NCI-H2171 (cell line): Measurements from ENCODE around the gene GNA14.
"Not testable (repeated sequence)": the region's sequence is repeated elsewhere in the genome, so short reads cannot be mapped to it uniquely, and the experiment has no call there.

Source experiments
- DNase-seq: peaks from one replicate; lab custom pipeline; 2025; lab: John Stamatoyannopoulos, UW

The GNA14 gene

DNA sequence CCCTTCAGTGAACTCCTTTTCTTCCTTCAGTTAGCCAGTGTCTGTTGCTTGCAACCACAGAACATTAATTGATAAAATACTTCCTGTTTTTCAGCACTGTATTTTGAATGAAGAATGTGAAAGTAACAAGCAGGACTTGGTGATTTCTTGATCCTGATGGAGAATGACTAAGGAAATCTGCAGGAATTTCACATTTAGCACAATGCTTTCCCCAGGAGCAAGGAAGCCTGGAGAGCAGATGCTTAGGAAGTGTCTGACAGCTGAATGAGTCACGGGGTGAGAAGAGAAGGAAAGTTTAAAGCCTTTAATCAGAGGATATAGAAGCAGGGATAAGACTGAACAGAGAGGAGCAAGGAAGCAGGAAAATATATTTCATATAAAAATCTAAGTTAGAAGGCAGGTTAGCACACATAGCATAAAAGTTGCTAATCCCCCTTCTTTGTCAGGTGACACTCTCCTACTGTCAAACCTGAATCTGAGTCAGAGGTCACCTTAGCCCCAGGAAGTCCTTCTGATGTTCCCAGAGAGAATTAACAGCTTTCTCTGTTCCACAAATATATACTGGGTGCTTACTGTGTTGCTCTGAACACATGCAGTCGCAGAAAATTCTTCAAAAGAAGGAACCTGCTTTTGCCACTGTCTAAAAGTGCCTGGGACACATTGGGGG is 59.7 kb downstream of the GNA14 start:
- DNase-seq, result no peak

DNA sequence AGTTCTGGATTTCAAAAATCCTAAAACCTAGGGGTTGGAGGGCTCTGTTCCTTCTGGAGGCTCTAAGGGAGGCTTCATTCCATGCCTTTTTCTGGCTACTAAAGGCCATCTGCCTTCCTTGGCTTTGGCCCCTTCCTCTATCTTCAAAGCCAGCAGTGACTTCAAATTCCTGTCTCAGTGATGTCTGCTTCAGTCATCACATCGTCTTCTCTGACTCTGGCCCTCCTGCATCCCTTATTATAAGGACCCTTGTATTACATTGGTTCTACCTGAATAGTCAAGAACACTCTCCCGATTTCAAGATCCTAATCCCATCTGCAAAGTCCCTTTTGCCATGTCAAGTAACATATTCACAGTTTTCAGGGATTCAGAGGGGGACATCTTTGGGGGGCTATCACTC is 60.3 kb downstream of the GNA14 start:
- DNase-seq, result no peak

DNA sequence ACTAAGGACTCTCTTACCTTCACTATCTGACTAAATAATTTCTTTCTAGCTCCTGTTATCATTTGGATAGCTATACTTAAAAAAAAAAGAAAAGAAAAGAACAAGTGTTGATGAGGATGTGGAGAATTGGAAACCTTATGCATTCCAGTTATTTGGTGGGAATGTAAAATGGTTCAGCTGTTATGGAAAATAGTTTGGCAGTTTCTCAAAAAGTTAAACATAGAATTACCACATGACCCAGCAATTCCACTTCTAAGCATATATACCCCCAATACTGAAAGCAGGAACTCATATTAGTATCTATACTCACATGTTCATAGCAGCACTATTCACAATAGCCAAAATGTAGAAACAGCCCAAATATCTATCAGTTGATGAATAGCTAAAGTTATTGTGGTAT is 61.1 kb downstream of the GNA14 start:
- DNase-seq, result no peak

DNA sequence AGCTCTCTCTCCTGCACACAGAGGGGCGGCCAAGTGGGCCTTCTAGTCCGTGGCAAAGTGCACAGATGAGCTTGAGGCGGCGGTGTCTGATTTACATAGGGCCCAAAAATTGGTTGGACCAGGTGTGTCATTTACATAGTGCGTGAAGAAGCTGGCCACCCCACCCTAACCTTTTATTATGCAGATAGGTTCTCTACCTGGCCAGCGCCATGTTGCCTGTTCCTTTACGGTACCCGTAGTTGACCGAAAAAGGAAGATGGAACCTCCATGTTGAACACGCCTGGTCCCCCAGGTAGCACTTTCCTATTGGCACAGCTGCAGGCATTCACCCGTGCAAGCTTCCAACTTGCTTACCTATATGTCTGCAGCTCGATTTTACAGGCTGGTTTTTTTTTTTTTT is 61.5 kb downstream of the GNA14 start:
- DNase-seq, result no peak

DNA sequence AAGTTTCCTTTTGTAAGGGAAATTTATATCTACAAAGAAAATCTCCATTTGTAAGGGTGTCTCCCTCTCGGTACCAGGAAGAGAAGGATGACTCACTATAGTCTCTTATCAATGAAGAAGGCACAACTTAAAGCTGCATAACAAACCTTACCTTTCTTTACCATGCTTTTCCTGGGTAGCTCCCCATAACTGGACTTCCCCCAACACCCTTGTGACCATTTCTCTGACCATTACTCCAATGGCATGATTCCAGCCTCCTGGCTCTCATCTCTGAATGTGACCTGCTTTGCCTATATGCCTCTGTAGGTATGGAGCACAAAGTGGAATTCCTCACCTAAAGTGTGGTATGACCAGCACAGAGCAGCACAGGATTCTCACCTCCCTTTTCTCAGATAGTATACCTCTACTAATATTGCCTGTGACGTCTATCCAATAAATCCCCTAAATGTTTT is 62.8 kb downstream of the GNA14 start:
- DNase-seq, result no peak

DNA sequence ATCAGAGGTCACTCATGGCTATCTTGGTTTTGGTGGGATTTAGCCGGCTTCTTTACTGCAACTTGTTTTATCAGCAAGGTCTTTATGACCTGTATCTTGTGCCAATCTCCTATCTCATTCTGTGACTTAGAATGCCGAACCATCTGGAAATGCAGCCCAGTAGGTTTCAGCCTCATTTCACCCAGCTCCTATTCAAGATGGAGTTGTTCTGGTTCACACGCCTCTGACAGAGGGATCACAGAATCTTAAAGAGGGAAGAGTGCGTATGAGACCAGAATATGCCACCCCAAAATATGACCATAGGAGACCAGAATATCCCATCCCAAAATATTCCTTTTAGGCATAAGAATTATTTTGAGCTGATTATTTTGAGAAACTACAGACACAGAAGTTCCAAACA is 63.2 kb downstream of the GNA14 start:
- not testable (repeated sequence) for DNase-seq

DNA sequence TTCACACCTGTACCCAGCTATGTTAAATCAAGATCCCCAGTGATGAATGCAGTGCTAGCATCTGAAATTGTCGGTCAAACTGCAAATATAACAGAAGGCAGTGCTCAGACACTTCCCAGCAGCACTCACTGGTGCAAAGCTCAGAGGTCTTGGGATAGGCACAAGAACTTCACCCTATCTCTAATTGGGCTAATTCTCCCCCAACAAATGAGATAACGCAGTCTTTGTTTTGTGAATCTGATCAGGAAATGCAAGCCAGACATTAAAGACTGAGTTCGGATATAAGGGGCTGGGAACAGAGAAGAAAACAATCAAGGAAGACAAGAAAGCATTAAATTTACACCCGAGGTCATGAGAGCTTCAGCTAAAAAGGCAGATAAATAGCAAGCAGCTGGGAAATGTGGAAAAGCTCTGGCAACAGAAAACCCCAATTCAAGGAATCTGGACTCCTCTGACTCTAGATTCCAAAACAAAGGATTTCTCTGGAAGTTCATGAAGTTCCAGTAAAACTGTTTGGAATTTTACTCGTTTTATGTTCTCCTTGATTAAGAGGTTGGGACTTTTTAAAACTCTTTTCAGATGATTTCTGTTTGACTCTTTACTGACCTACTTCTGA is 65.1 kb downstream of the GNA14 start:
- DNase-seq, result no peak

DNA sequence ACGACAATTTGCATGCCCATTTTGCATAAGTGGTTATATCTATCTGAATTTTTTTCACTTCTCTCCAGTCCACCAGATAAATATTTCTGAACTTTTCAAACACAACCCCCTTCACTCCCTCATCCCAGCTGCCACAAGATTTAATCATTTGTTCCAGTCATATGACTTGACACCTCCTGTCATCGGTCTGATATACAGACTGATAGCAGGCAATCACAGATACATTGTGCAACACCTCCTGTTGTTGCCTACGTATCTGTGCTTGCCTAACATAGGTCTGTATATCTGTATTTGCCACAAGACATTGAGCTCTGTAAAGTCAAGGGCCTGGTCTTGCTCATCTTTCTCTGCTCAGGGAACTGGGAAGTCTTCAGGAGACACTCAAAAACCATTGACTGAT is 65.6 kb downstream of the GNA14 start:
- no peak for DNase-seq

DNA sequence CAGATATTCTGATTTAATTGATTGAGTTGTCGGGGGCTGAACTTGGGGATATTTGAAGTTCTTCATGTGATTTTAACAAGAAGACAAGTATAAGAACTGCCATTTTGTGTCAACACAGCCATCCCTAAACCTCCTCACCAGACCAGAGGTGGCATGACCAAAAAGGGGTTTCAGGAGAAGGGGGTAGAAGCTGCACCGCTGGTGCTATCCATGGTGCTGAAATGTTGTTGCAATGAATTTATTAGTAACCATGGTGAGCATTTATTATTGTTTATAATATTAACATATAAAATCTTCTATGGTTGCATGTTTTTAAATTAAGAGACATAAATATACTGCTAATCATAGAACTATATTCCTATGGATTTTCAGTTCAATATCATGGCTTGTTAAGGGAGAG is 72.3 kb downstream of the GNA14 start:
- no peak for DNase-seq

DNA sequence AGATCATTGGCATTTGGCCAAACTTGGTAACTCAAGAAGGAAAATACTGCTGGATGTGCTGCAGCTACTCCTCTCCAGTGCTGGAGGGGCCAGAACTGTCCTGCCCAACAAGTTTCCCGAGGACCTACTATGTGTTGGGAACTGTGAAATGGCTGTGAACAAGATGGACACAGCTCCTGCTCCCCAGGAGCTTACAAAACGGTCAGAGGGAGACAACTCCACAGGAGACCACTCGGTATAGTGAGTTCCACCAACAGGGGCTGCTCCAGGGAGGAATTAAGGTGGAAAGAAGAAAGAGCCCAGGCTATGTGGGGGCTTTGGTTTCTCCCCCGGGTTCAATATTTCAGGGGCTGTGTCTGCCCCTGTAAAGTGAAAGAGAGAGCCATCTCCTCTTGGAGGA is 78.8 kb downstream of the GNA14 start:
- no peak for DNase-seq

DNA sequence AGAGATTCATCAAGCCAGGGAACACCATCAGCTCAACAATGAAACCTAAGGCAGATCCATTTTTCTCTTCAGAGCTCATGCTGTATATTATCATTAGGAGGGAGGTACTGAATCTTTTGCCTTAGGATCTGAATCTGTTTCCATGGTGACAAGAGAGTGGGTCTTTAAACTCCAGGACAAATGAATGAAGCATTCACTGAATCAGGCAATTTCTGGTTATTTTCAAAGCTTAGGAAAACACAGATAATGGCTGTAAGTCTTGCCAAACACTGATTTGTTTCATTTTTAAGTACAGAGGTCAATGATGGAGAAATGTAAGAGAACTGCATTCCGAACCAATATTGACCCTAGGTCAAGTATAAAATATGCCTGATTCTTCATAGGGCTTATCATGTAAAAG is 84.9 kb downstream of the GNA14 start:
- no peak for DNase-seq

DNA sequence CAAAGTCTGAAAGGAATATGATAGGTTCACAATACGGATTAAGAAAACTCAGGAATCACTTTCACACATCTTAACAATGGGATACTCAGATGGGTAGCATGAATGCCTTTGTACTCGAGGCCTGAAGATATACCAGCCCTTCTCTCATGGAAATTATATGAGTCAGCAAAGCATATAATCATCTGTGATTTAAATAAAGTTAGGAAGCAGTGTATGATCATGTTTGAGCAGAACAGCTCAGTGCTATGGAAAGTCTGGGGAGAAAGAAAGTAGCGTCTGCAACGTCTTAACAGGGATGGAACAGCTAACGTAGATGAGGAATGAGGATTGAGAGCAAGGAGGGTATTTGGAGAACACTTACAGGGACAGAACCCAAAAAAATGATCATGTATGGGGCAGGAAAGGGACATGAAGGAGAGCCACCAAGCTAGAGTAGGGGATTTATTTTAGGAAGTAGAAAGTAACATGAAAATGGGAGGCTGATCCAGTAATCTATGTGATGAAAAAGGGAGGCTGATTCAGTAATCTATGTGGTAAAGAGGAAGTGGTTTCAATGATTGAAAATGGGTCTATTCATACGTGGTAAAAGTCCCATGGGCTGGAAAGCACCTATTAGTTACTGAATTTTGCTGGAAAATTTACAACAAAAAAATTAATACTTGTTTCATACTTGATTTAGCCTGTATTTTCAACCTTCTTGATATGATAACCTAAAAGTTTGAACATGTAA is 85.9 kb downstream of the GNA14 start:
- DNase-seq, result no peak

DNA sequence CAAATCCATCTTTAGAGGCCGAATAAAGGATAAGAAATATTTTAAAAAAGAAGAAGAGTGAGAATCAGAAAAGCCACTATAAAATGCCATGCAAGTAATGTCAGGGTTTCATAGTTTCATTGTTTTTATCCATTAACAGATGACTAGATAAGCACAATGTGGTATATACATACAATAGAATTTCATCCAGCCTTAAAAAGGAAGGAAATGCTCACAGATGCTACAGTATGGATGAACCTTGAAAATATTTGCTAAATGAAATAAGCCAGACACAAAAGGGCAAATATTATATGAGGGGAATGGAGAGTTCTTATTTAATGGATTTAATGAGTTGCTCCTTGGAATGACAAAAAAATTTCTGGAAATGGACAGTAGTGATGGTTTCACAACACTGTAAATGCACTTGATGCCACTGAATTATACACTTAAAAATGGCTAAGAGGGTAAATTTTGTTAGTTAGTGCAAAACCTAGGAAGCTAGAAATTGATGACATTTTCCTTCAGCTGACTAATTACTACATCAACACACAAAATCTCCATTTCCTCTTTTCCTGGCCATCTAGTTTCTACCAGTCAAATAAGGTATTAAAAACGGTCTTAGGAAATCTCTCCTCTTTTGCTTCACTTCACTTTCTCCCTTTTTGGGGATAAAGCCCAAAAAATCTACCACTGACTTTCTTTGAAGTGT is 86.6 kb downstream of the GNA14 start:
- DNase-seq, result no peak

DNA sequence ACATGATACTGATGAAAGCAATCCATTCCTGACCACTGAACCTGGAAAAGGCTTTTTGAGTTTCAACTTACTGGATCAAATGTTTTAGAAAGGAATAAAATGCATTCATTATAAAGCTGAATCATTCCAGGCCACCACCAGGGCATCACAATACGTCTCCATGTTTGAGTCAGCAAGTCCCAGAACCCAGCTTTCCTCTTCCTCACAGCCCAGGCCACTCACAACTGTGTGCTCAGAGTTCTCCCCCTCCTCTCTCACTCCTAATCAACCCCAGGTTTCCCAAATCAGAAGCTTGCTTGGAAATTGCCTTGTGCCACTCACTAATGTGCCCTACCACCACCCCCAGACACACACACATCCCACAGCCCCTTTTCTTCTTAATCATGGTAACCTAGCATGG is 91.7 kb downstream of the GNA14 start:
- no peak for DNase-seq

DNA sequence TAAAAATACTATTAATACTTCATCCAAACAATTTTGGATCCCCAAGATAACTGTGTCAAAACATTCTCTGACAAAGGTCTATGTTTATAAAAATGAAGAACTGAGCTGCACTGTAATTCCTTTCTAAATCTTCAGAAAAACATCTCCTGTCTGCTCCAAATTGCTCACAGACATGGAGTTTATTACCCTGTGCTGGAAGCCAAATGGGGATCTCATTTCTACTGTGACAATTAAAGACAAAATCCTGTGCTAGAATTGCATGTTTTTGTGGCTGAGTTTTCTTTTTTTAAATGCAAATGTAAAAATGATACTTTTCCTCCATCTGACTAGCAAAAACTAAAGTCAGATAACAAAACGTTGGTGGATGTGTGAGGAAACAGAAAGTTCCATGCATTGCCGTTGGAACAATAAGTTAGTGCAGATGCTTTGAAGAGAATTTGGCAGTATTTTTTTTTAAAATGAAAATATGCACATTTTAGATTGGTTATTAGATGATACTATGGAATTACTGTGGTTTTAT is 93.5 kb downstream of the GNA14 start:
- no peak for DNase-seq

DNA sequence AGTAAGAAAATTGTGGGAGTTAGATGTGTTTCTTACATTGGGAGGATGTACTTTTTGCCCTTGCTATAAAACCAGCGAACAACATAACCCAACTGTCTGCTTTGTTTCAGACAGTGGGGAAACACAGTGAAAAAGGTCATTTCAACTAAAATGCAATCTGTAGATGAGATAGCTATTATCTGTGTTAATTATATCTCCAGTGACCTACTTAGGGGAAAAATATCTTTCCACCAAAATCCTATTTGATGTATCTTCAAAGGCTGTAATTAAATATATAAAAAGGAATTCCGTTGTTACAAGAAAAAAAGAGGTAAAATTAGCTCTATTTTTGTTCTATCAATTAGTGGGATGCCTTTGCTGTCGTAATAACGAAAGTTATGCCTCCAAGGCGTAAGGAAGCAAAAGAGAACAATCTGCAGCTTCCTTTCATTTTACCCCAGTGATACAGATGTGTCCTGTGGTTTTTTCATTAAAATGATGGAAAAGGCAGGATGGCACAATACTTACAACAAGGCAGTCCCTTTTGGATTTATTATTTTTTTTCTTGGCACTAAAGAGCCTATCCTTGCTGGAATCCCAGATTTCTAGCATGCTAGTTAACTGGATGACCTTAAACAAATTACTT is 100.9 kb downstream of the GNA14 start:
- DNase-seq, result no peak

DNA sequence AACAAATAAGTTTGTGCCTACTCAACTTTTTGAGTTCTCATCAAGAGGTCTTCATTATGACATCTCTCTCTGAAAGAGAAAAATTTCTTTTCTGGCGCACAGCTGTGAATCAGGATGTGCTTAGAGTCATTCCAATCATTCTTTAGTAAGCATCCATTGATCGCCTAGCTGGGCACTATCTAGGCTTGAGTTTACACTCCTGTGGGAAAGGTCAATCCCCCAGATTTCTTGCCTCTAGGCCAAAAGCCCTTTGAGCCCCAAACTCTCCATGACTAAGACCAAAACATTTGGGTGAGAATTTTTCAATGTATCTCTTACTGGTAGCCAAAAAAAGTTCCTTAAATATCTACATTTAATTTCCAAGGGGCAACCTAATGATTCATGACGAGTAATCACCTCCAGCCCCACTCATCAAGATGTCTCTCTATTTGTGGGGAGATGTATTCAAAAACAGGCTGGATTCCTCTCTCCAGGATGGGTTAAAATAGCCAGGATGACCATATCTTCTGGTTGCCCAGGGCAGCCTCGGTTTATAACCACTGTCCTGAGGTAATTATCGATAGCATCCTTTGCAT is 101.7 kb downstream of the GNA14 start:
- no peak for DNase-seq

DNA sequence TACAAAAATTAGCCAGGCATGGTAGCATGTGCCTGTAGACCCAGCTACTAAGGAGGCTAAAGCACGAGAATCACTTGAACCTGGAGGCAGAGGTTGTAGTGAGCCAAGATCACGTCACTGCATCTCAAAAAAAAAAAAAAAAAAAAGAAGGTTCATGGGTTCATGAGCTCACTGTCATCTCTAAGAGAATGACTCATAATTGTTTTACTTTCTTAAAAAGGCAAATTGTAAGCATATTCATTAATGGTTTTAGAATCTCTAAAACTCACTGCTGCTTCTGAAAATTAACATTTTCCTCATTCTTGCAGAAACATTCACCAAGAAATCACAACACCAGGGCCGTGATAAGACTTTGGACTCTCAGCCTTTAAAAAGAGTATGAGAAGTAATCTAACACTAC is 103.6 kb downstream of the GNA14 start:
- no peak for DNase-seq

DNA sequence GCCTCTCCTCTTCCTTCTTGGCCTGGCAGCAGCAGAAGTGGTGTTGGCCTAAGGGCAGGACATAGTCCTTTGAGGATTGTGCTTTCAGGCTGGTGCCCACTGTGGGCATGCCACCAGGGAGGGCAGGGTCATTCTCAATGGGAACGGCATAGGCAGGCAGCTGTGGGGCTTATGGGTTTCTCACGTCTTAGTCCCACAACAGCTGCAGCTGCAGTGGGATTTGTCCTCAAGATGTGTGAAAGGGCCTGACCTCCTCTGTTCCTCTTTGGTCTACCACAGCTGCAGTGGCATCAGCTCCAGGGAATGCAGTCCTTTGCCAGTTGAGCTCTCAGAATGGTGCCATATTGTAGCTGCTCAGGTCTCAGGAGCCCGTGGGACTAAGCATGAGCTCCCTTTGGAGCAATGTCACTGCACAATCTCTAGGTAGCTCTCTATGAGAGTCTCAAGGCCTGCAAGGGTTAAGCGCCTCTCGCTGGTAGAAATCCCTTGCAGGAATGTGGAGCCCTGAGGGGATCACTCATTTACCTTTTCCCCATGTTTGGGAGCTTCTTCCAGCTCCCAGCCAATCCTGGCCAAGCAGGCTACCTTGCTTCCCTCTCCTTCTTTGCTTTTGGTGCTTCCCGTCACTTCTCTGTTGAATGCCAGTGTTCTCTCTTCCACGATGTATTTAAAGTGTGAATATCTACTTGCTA is 104.8 kb downstream of the GNA14 start:
- no peak for DNase-seq

DNA sequence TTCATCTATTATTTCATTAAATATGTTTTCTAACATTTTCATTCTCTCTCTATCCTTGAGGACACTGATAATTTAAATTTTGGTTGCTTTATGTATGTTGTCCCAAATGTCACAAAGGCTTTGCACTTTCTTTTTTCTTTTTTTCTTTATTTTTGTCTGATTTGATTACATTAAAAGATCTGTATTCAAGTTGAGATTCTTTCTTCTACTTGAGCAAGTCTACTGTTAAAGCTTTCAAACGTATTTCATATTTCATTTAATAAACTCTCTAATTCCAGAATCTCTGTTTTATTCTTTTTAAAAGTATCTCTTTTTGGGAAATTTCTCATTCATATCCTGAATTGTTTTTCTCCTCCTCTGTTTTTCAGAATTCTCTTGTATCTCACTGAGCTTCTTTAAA is 106.5 kb downstream of the GNA14 start:
- no peak for DNase-seq

DNA sequence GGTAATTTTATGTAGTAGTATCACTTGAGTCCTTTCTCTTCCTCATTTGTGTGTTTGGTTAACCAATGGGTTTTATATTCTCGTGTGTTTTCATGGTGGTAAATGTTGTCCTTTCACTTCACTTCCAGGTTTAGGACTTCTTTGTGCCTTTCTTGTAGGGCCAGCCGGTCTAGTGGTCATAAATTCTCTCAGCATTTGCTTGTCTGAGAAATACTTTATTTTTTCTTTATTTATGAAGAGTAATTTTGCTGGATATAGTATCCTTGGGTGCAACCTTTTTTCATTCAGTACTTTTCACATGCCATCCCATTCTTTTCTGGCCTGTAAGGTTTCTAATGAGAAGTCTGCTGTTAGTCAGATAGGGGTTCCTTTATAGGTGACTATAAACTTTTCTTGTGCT is 107.1 kb downstream of the GNA14 start:
- no peak for DNase-seq
